Thyroid gland (tissue), 4 donors: Measurements from ENCODE around the gene KCNG2. TPM values are rescaled to one million over a fixed set of nuclear protein-coding genes. Genes with fewer than 3 reads are reported as not detected.
A peak's percentile ranks its signal among the peaks of the same experiment; 100 is the strongest.

Source experiments
- DNase-seq, 2 donors: peaks; one replicate each; pipeline ENCODE4 v3.0.0-alpha.2; 2019
- H3K27ac ChIP-seq, 3 donors: fragments of 200-600 bp; sonication (generic); 1 replicate in 2 of 3; 2 replicates in 1 of 3; pipeline ENCODE4 v1.5.1; 2016 to 2019; ENCODE audit warnings: mild to moderate bottlenecking in 1 of 3, moderate library complexity in 1 of 3
- H3K27me3 ChIP-seq: fragments of 200-600 bp; sonication (generic); one replicate; pipeline ENCODE4 v1.5.1; 2019
- H3K36me3 ChIP-seq, 2 donors: fragments of 200-600 bp; sonication (generic); one replicate each; pipeline ENCODE4 v1.5.1; 2016 to 2019
- H3K4me1 ChIP-seq, 2 donors: fragments of 200-600 bp; sonication (generic); one replicate each; pipeline ENCODE4 v1.5.1; 2017 to 2019
- H3K4me3 ChIP-seq, 3 donors: fragments of 200-600 bp; sonication (generic); replicated peaks in 1 of 3; 1 replicate in 2 of 3; 2 replicates in 1 of 3; pipeline ENCODE4 v1.5.1; 2016; ENCODE audit warnings: mild to moderate bottlenecking in 1 of 3
- H3K9me3 ChIP-seq: fragments of 200-600 bp; sonication (generic); one replicate; pipeline ENCODE4 v1.5.1; 2017
- POLR2A ChIP-seq, 2 donors: fragments of 450-650 bp; IDR thresholded peaks; one replicate each; pipeline ENCODE4 v1.6.1; 2017; ENCODE audit warnings: antibody characterized with exemption in 2 of 2, mild to moderate bottlenecking in 2 of 2, moderate library complexity in 1 of 2
- WGBS, 2 donors: methylation state at CpG; one replicate each; pipeline ENCODE4 v1.1.5; 2017; 5-methylcytosine and 5-hydroxymethylcytosine counted together
- intact Hi-C: fragments of 100-400 bp; cut with DNase I; formaldehyde crosslinking; loops from one replicate; pipeline ENCODE4 v1.15.1; 2023
- total RNA-seq, 4 donors: library from RNA; depleted of rRNA; stranded (reverse); fragments of >200 nt; gene quantifications; one replicate each; pipeline ENCODE4 v1.2.3, GENCODE V29; 2016
- TF ChIP-seq, protein P1 (sequence below), 6 experiments: fragments of 200-600 bp in 3 of 6; fragments of 450-650 bp in 3 of 6; sonication (generic) in 3 of 6; IDR thresholded peaks; one replicate each; pipeline ENCODE4 v1.5.1; 2016 to 2019; ENCODE audit warnings: antibody characterized with exemption in 6 of 6, mild to moderate bottlenecking in 2 of 6, inconsistent platforms in 1 of 6, moderate library complexity in 1 of 6

The KCNG2 gene
- total RNA-seq, 4 donors from 2014 or later: 0.22 TPM; not detected in 3

DNA sequence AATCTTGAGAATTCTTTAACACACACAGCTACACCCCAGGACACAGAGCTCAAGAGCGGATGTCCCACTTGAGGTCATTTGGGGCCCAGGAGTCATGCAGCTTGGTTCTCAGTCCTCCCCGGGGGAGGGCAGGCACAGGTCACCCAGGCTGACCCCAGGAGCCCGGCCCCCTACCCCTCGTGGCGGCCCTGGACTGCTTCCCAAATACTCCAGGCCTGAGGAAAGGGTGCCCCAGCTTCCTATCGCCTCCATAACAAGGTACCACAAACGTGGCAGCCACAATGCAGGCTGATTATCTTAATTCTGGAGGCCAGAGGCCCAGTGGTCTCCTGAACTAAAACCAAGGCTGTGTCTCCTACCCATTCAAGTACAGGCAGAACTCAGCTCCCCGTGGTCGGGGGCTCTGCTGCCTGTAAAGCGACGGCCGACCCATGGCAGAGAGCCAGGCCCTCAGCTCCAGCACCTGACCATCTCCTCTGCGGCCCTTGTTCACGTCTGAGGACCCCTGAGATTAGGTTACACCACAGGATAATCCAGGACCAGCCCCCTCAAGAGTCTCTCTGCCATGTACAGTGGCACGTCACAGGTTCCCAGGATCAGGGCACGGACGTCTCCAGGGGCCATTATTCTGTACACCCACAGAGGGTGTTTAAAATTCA is 143.2 kb downstream of the KCNG2 start:
- TF ChIP-seq POLR2A (IDR thresholded peaks at IDR 0.05): no peak
- TF ChIP-seq, protein P1, sequence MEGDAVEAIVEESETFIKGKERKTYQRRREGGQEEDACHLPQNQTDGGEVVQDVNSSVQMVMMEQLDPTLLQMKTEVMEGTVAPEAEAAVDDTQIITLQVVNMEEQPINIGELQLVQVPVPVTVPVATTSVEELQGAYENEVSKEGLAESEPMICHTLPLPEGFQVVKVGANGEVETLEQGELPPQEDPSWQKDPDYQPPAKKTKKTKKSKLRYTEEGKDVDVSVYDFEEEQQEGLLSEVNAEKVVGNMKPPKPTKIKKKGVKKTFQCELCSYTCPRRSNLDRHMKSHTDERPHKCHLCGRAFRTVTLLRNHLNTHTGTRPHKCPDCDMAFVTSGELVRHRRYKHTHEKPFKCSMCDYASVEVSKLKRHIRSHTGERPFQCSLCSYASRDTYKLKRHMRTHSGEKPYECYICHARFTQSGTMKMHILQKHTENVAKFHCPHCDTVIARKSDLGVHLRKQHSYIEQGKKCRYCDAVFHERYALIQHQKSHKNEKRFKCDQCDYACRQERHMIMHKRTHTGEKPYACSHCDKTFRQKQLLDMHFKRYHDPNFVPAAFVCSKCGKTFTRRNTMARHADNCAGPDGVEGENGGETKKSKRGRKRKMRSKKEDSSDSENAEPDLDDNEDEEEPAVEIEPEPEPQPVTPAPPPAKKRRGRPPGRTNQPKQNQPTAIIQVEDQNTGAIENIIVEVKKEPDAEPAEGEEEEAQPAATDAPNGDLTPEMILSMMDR (IDR thresholded peaks at IDR 0.05): no peak
- 66 to 79% methylated on average over 12 to 17 of the region's 17 CpGs for WGBS, 2 donors
- Histone ChIP-seq H3K9me3 (no peaks in the 10 kb centered on the region), H3K27ac (peak overlapping the region in 2 of 3 donors; percentile 88), H3K27me3 (no peaks in the 10 kb centered on the region), H3K36me3 (peaks cover 17 to 28% of the 10 kb centered on the region in 2 donors), H3K4me1 (peaks cover 62 to 68% of the 10 kb centered on the region in 2 donors), H3K4me3 (no peak overlapping the region)
- peak in 1 of 2 donors; percentile 3 for DNase-seq
- intact Hi-C loops: no loop called here

DNA sequence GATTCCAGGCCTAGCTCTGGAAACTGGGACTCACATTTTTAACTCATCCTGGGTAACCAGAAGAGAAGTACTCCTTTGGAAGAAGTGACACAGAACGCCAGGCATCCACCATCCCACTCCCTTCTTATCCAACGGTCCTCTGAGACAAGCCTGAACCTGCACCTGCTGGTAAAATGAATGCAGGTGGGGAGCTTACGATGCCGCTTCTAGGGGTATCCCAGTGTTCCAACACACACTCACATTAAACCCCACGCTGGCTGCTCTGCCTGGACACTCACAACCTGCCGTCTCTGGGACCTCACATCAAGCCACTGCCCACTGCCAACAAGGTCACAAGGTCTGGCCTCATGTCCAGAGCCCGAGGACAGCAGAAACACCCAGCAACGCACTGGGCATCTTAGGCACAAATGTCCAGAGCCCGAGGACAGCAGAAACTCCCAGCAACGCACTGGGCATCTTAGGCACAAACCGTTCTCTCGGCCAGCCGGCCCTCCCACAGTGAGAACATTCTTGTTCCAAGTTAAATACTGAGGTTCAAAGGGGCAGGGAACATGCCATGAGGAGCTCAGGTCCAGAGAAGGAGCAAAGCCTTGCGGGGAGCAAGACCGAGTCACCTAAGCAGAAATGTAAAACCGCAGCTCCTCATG is 143.9 kb downstream of the KCNG2 start:
- H3K27ac ChIP-seq: peak overlapping the region in 1 of 3 donors; percentile 88
- intact Hi-C loops: no loop called here
- no peak overlapping the region for H3K4me3 ChIP-seq
- TF ChIP-seq, protein P1 (IDR thresholded peaks at IDR 0.05): no peak
- no peak for TF ChIP-seq POLR2A (IDR thresholded peaks at IDR 0.05)
- H3K4me1 ChIP-seq: peaks cover 64 to 68% of the 10 kb centered on the region in 2 donors
- peaks cover 17 to 28% of the 10 kb centered on the region in 2 donors for H3K36me3 ChIP-seq
- 90 to 93% methylated on average over 14 to 16 of the region's 16 CpGs for WGBS, 2 donors
- DNase-seq: peak in 1 of 2 donors; percentile 1
- no peaks in the 10 kb centered on the region for H3K9me3 ChIP-seq
- H3K27me3 ChIP-seq: no peaks in the 10 kb centered on the region

DNA sequence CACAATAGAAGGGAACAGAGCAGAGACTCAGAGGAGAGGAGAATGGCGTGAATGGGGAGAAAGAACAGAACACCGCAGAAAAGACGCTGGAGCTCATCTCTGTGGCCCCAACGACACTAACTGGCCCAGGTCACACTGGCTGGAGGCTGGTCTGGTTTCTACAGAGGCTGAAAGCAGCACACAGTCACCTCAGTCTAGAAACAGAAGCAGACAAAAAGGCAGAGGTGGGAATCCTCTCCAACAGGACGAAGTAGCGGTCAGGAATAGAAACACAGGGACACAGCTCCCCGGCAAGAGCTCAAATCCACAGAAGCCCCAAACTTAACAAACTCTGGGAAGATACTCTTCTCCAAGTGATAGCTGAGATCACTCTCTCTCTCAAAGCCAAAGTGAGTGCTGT is 144.5 kb downstream of the KCNG2 start:
- intact Hi-C loops: no loop called here
- H3K36me3 ChIP-seq: peaks cover 17 to 27% of the 10 kb centered on the region in 2 donors
- peak overlapping the region in 1 of 3 donors; percentile 88 for H3K27ac ChIP-seq

DNA sequence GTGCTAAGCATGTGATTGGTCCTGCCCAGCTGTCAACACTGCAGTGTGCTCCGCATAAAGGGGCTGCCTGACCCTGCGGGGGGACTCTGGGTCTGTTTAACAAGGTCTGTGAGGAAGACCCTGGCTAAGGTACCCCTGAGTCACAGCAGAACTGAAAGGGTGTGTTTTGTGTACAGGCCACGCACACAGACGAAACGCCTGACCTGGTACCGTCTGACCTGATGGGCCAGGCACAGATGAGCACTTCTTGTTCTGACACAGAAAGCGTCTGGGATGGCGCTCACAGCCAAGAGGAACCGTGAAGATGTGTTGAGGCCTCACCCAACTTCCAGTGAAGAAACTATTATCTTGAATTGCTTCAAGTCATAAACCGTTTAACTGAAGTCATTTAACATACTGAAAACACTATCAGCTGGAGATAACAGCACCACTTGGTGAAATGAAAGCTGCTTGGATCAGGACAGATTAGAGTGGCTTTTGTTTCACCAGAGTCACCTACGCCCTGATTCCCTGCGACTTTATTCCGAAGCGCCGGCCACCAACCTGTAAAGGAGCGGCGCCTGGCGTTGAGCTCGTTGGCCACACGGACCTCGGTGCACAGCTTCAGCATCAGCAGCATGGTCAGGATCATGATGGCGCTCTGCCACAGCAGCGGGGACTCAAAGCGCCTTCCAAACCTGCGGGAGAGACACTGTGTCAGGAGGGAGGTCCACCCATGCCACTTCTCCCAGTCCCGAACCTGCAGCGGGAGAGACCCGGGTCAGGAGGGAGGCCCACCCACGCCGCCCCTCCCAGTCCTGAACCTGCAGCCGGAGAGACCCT is 145.3 kb downstream of the KCNG2 start:
- WGBS, 2 donors: 88 to 94% methylated on average over 29 of the region's 31 CpGs
- Histone ChIP-seq H3K9me3 (no peaks in the 10 kb centered on the region), H3K4me1 (peaks cover 64 to 68% of the 10 kb centered on the region in 2 donors), H3K27ac (peak overlapping the region in 1 of 3 donors; percentile 88), H3K27me3 (no peaks in the 10 kb centered on the region), H3K4me3 (no peak overlapping the region), H3K36me3 (peaks cover 17 to 22% of the 10 kb centered on the region in 2 donors)
- no peak for TF ChIP-seq POLR2A (IDR thresholded peaks at IDR 0.05)
- TF ChIP-seq, protein P1 (IDR thresholded peaks at IDR 0.05): no peak
- intact Hi-C loops: no loop called here
- DNase-seq: peak in 1 of 2 donors; percentile 3

More for the DNA sequence above, 144.5 kb downstream of the KCNG2 start:
- Histone ChIP-seq H3K4me1 (peaks cover 63 to 68% of the 10 kb centered on the region in 2 donors), H3K9me3 (no peaks in the 10 kb centered on the region), H3K4me3 (no peak overlapping the region), H3K27me3 (no peaks in the 10 kb centered on the region)
- no peak for DNase-seq
- TF ChIP-seq POLR2A (IDR thresholded peaks at IDR 0.05): no peak
- TF ChIP-seq, protein P1 (IDR thresholded peaks at IDR 0.05): no peak
- 94 to 97% methylated on average over 7 of the region's 7 CpGs for WGBS, 2 donors
